Mucosa of gallbladder (tissue), 1 donor: Measurements from ENCODE around the gene FOXO4. TPM values are rescaled to one million over a fixed set of nuclear protein-coding genes. Genes with fewer than 3 reads are reported as not detected.
"Not testable (repeated sequence)": the region's sequence is repeated elsewhere in the genome, so short reads cannot be mapped to it uniquely, and the experiment has no call there.

Source experiments
- DNase-seq: peaks from one replicate; pipeline ENCODE4 v3.0.0-alpha.2; 2020; ENCODE audit warnings: low spot score
- total RNA-seq: library from RNA; stranded (reverse); gene quantifications from one replicate; pipeline ENCODE4 v1.2.1, GENCODE V29; 2021
- donor health status: DM: no; HTN: no; CAD: no.

Gene FOXO4, protein sequence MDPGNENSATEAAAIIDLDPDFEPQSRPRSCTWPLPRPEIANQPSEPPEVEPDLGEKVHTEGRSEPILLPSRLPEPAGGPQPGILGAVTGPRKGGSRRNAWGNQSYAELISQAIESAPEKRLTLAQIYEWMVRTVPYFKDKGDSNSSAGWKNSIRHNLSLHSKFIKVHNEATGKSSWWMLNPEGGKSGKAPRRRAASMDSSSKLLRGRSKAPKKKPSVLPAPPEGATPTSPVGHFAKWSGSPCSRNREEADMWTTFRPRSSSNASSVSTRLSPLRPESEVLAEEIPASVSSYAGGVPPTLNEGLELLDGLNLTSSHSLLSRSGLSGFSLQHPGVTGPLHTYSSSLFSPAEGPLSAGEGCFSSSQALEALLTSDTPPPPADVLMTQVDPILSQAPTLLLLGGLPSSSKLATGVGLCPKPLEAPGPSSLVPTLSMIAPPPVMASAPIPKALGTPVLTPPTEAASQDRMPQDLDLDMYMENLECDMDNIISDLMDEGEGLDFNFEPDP
- 42.3 TPM for total RNA-seq

DNA sequence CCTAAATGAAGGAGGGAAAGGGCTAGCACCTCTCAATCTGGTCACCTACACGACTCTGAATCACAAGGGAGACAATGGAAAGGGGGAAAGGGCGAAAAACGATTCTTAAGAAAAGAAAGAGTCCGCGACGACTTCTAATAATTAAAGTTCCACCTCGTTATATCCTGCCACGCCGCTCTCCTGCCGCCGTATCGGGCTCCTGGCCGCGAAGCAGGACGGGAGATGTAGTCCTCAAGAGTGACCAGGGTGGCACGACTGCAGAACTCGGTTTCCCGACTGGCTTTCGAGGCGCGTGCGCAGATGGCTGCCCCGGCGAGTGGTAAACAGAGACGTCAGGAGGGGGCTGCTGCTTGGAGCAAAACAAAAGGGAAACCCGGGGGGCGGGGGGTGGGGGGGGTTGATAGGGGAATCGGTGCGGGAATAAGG lies at the start of gene FOXO4:
Gene FOXO4 (plus strand): TSS at position 297 of the 426 bp plus-strand sequence. CDS start 678 bp downstream, outside the sequence.
- DNase-seq, result peak; percentile 92

DNA sequence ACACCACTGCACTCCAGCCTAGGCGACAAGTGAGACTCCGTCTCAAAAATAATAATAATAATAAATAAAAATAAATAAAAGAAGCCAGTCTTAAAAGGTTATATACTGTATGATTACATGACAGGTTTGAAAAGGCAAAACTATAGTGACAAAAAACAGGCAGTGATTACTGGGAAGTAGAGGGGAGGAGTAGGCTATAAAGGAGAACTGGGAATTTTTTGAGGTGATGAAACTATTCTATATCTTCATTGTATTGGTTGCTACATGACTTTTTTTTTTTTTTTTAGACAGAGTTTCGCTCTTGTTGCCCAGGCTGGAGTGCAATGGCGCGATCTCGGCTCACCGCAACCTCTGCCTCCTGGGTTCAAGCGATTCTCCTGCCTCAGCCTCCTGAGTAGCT lies 47.8 kb upstream of the FOXO4 start:
- not testable (repeated sequence) for DNase-seq

GRCh38 chrX:71052721-71053120 lies 42.9 kb upstream of the FOXO4 start:
- no peak for DNase-seq

GRCh38 chrX:71053217-71053621 lies 42.4 kb upstream of the FOXO4 start:
- DNase-seq, result peak; percentile 20

DNA sequence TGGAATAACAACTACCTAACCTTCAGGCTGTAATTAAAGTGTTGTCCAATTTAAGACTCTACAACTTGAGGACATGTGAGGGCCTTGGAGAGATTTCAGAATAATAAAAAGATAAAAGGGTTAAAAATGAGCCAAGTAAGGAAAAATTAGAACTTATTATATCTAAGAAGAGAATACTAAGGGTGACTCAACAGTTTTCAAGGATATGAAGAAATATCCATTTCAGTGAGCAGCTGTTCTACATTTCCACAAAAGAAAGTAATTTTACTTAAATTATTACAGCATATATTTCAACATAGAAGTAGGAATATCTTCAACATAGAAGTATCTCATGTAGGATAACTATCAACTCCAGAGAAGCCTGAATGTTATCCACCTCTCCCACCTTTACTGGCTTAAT lies 38.8 kb upstream of the FOXO4 start:
- DNase-seq, result no peak

- DNase-seq, result no peak
Measured at GRCh38 chrX:71057848-71058530, 37.7 kb upstream of the FOXO4 start.

GRCh38 chrX:71060127-71060526 lies 35.5 kb upstream of the FOXO4 start:
- DNase-seq, result no peak

DNA sequence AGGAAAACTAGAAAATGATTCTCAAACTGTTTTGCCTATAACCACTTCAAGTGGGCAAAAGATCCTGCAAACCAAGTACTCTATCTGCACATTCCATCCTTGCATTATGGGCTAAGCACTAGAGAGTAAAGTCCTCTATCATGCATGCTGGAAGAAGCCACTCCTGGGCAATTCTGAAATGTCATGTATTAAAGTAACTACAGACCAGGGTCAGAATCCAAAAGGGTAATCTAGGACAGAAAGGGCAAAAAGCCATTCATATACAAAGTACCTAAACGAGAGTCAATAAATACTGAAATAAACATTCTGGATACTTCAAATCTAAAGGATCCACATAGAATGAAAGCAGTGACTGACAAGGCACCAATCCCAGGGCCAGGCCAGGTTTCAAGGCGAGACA lies 28.6 kb upstream of the FOXO4 start:
- no peak for DNase-seq

- no peak for DNase-seq
Measured at GRCh38 chrX:71067712-71068043, 28.0 kb upstream of the FOXO4 start.

- DNase-seq, result peak; percentile 94
Measured at GRCh38 chrX:71068044-71068918, 27.4 kb upstream of the FOXO4 start, which contains the start of gene SNX12. TSS of gene SNX12 (minus strand) at chrX:71068334. CDS start at chrX:71068306, 28 bp downstream.

DNA sequence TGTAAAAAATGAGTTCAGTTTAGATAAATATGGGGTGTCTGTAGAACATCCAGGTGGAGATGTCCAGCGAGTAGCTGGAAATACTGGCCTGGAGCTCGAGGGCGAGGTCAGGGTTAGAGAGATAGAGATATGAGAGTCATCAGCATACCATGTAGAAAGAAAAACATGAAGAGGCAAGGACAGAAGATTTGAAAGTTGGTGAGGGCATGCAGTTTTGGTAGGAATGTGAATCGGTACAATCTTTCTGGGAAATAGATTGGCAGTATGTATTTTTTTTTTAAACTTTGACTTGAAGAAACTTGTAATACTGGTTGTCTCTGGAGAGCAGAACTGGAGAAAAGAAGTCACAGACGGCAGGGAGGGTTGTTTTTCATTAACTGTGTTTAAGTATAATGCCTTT lies 25.1 kb upstream of the FOXO4 start:
- no peak for DNase-seq

GRCh38 chrX:71081330-71082123 lies 14.1 kb upstream of the FOXO4 start:
- no peak for DNase-seq

- no peak for DNase-seq
Measured at GRCh38 chrX:71082124-71082647, 13.5 kb upstream of the FOXO4 start.

DNA sequence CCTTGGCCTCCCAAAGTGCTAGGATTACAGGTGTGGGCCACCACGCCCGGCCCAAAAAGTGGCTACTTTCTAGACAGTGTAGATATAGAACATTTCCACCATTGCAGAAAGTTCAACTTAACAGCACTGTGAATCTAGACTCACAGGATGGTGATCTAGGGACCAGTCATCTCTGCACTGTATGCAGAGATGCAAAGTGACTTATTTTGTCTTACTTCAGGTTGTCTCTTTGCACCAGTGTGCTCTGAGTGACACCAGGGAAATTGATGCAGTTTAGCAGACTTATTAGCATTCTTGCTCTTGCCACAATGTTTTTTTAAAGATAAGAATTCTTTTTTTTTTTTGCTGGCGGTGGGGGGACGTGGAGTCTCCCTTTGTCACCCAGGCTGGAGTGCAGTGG lies 12.8 kb upstream of the FOXO4 start:
- no peak for DNase-seq

DNA sequence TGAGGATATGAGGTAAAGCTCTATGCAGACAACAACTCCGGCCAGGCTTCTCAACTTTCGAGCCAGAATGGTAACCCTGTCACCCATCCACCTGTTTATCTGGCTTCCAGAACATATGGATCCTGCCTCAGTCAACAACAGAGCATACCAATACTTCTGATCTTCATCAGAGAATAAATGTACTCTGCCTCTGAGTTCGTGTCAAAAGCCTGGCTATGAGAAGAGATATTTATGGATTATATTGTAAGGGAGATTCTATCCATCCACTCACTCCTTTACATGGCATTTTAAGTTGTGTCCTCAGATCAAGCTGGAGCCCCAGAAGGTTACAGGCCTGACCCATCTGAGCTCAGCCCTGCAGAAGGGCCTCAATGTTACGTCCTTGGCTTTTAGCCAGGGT lies 9.8 kb upstream of the FOXO4 start:
- no peak for DNase-seq

GRCh38 chrX:71091263-71091662 lies 4.4 kb upstream of the FOXO4 start:
- DNase-seq, result no peak

DNA sequence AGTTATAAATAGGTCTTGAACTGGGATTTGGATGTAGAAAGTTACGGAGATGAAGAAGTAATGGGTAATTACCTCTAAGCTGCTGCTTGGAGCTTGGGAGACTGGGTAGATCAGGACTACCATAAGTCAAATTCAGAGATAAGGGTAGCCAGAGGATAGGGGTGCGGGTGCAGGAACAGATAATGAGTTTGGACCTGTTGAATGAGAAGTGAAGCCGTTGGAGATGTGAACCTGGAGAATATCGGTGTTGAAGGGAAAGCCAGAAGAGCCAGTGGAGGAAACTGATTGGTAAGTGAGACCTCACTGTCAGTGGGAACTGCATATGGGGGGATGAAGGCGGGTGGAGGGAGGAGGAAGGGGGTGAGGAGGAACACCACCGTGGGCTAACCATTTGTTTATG lies 618 bp upstream of the FOXO4 start:
- DNase-seq, result no peak

GRCh38 chrX:71095981-71096759 lies 519 bp downstream of the FOXO4 start:
- DNase-seq, result no peak

DNA sequence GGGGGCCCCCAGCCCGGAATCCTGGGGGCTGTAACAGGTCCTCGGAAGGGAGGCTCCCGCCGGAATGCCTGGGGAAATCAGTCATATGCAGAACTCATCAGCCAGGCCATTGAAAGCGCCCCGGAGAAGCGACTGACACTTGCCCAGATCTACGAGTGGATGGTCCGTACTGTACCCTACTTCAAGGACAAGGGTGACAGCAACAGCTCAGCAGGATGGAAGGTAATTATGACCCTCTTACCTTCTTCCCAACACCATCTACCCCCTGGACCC lies 1.0 kb downstream of the FOXO4 start:
- no peak for DNase-seq

- DNase-seq, result peak; percentile 44
Measured at GRCh38 chrX:71098302-71098701, 2.7 kb downstream of the FOXO4 start.
